H1 (cell line): ENCODE measurements around the gene ARHGEF11. TPM values are rescaled to one million over a fixed set of nuclear protein-coding genes. Genes with fewer than 3 reads are reported as not detected.
A peak's percentile ranks its signal among the peaks of the same experiment; 100 is the strongest.

ENCODE experiments used
- CTCF ChIA-PET: fragments of 300-600 bp; sonication (Branson Sonifier 250); formaldehyde crosslinking; loops from one replicate; lab custom pipeline; 2021; ENCODE audit not compliant: partially characterized antibody; lab: Charles Lee
- POLR2A ChIA-PET: fragments of 300-600 bp; sonication (Branson Sonifier 250); formaldehyde crosslinking; loops from one replicate; lab custom pipeline; 2021; ENCODE audit warnings: inconsistent platforms; ENCODE audit not compliant: partially characterized antibody; lab: Charles Lee
- DNase-seq, 2 experiments: peaks; one replicate each; pipeline versions ENCODE4 v3.0.0 to v3.0.0-alpha.2; 2010 to 2022; ENCODE audit warnings: low spot score in 2 of 2, low read depth in 1 of 2, mixed read lengths in 1 of 2
- FAIRE-seq: peaks from 2 replicates; lab custom pipeline; 2011; peaks lifted over from hg19 to GRCh38; lab: Jason Lieb, UNC
- H2AFZ ChIP-seq: 2 replicates; pipeline ENCODE4 v1.8.1; 2012; ENCODE audit warnings: low read length, inconsistent platforms
- H2AK5ac ChIP-seq: 2 replicates; pipeline ENCODE4 v1.6.1; 2013; ENCODE audit warnings: low read depth, low read length
- H2BK120ac ChIP-seq: replicated peaks from 2 replicates; pipeline ENCODE3; 2013; ENCODE audit warnings: low read depth, low read length, inconsistent platforms
- H2BK12ac ChIP-seq: 2 replicates; pipeline ENCODE4 v1.6.1; 2013; ENCODE audit warnings: low read depth, low read length
- H2BK15ac ChIP-seq: 2 replicates; pipeline ENCODE4 v1.6.1; 2013; ENCODE audit warnings: low read length
- H2BK20ac ChIP-seq: 2 replicates; pipeline ENCODE4 v1.6.1; 2013; ENCODE audit warnings: low read length
- H2BK5ac ChIP-seq: 2 replicates; pipeline ENCODE4 v1.6.1; 2013; ENCODE audit warnings: low read depth, low read length
- H3K14ac ChIP-seq: 2 replicates; pipeline ENCODE4 v1.6.1; 2013; ENCODE audit warnings: inconsistent platforms; ENCODE audit not compliant: insufficient read length
- H3K18ac ChIP-seq: 2 replicates; pipeline ENCODE4 v1.6.1; 2013; ENCODE audit warnings: low read length; ENCODE audit errors: extremely low read depth
- H3K23ac ChIP-seq: 2 replicates; pipeline ENCODE4 v1.6.1; 2013; ENCODE audit warnings: inconsistent platforms; ENCODE audit not compliant: insufficient read length
- H3K23me2 ChIP-seq: 2 replicates; pipeline ENCODE4 v1.6.1; 2013; ENCODE audit warnings: low read depth, low read length
- H3K27ac ChIP-seq: 2 replicates; pipeline ENCODE4 v1.6.1; 2011; ENCODE audit warnings: low read depth, low read length, inconsistent platforms
- H3K27me3 ChIP-seq, 4 experiments: replicated peaks in 1 of 4; 1 replicate in 1 of 4; 2 replicates in 3 of 4; pipeline versions ENCODE4 v1.6.1 to v1.8.1; 2011 to 2013; ENCODE audit warnings: low read length in 3 of 4, mild to moderate bottlenecking in 3 of 4, inconsistent platforms in 2 of 4, mixed read lengths in 2 of 4, moderate library complexity in 1 of 4; ENCODE audit not compliant: control insufficient read depth in 3 of 4, insufficient read depth in 3 of 4; ENCODE audit errors: extremely low read depth in 1 of 4
- H3K36me3 ChIP-seq, 4 experiments: 2 replicates each; pipeline versions ENCODE4 v1.6.1 to v1.8.1; 2011 to 2013; ENCODE audit warnings: mild to moderate bottlenecking in 4 of 4, low read length in 3 of 4, moderate library complexity in 2 of 4, control low read depth in 1 of 4, inconsistent platforms in 1 of 4; ENCODE audit not compliant: insufficient read depth in 4 of 4, control insufficient read depth in 2 of 4
- H3K4ac ChIP-seq: replicated peaks from 2 replicates; pipeline ENCODE3; 2013; ENCODE audit warnings: low read length, low read depth, mixed read lengths, inconsistent platforms; ENCODE audit not compliant: insufficient read length
- H3K4me1 ChIP-seq, 4 experiments: replicated peaks in 1 of 4; 1 replicate in 1 of 4; 2 replicates in 3 of 4; pipeline versions ENCODE4 v1.6.1 to v1.8.1; 2011 to 2013; ENCODE audit warnings: low read length in 3 of 4, inconsistent platforms in 2 of 4, mixed read lengths in 1 of 4; ENCODE audit not compliant: insufficient read depth in 4 of 4, control insufficient read depth in 3 of 4
- H3K4me2 ChIP-seq, 2 experiments: 2 replicates each; pipeline versions ENCODE4 v1.6.1 to v1.8.1; 2011 to 2013; ENCODE audit warnings: low read depth in 2 of 2, low read length in 2 of 2, control low read depth in 1 of 2, inconsistent platforms in 1 of 2, mild to moderate bottlenecking in 1 of 2; ENCODE audit not compliant: insufficient read depth in 1 of 2
- H3K4me3 ChIP-seq, 4 experiments: fragments of 200-600, 300-600 bp in 1 of 4; sonication (generic), shearing (Covaris generic), sonication (Bioruptor Twin) in 1 of 4; 2 replicates each; pipeline versions ENCODE4 v1.5.1 to v1.8.1; 2011 to 2016; ENCODE audit warnings: low read length in 4 of 4, low read depth in 3 of 4, control low read depth in 2 of 4, inconsistent platforms in 2 of 4, mild to moderate bottlenecking in 2 of 4, mixed read lengths in 1 of 4, moderate library complexity in 1 of 4; ENCODE audit not compliant: insufficient read depth in 2 of 4; ENCODE audit errors: extremely low read depth in 1 of 4
- H3K56ac ChIP-seq: replicated peaks from 2 replicates; pipeline ENCODE3; 2013; ENCODE audit warnings: low read depth, mild to moderate bottlenecking, mixed read lengths, low read length, inconsistent platforms; ENCODE audit not compliant: insufficient read length
- H3K79me1 ChIP-seq: 2 replicates; pipeline ENCODE4 v1.6.1; 2013; ENCODE audit warnings: low read depth, low read length, control low read depth
- H3K79me2 ChIP-seq, 2 experiments: 2 replicates each; pipeline versions ENCODE4 v1.6.1 to v1.8.1; 2012 to 2013; ENCODE audit warnings: low read length in 2 of 2, mild to moderate bottlenecking in 2 of 2, inconsistent platforms in 1 of 2; ENCODE audit not compliant: insufficient read depth in 2 of 2, control insufficient read depth in 1 of 2
- H3K9ac ChIP-seq, 4 experiments: replicated peaks in 1 of 4; 1 replicate in 1 of 4; 2 replicates in 3 of 4; pipeline versions ENCODE4 v1.6.1 to v1.8.1; 2011 to 2013; ENCODE audit warnings: low read depth in 3 of 4, low read length in 3 of 4, control low read depth in 2 of 4, mild to moderate bottlenecking in 2 of 4, moderate library complexity in 2 of 4, inconsistent platforms in 1 of 4; ENCODE audit errors: extremely low read depth in 1 of 4
- H3K9me3 ChIP-seq, 2 experiments: 2 replicates each; pipeline versions ENCODE4 v1.6.1 to v1.8.1; 2012 to 2013; ENCODE audit warnings: mild to moderate bottlenecking in 2 of 2, moderate library complexity in 2 of 2, control low read depth in 1 of 2, inconsistent platforms in 1 of 2, low read depth in 1 of 2, low read length in 1 of 2, mixed read lengths in 1 of 2; ENCODE audit not compliant: insufficient read depth in 2 of 2
- H4K20me1 ChIP-seq, 2 experiments: replicated peaks in 1 of 2; 2 replicates each; pipeline versions ENCODE3 to v1.8.1; 2011 to 2013; ENCODE audit warnings: inconsistent platforms in 2 of 2, low read length in 2 of 2, mild to moderate bottlenecking in 1 of 2; ENCODE audit not compliant: insufficient read depth in 2 of 2, control insufficient read depth in 1 of 2
- H4K5ac ChIP-seq: 2 replicates; pipeline ENCODE4 v1.6.1; 2013; ENCODE audit warnings: low read length, low read depth, mixed read lengths, inconsistent platforms; ENCODE audit not compliant: insufficient read length
- H4K8ac ChIP-seq: 2 replicates; pipeline ENCODE4 v1.8.0; 2013; ENCODE audit warnings: mild to moderate bottlenecking, moderate library complexity, low read length, inconsistent platforms; ENCODE audit not compliant: insufficient read depth; ENCODE audit errors: extremely low read depth
- H4K91ac ChIP-seq: replicated peaks from 2 replicates; pipeline ENCODE3; 2013; ENCODE audit warnings: low read length, mixed read lengths, inconsistent platforms; ENCODE audit not compliant: insufficient read length
- EP300 ChIP-seq, 2 experiments: IDR thresholded peaks; 1 replicate in 1 of 2; 2 replicates in 1 of 2; pipeline ENCODE4 v1.6.1; 2011 to 2012; ENCODE audit warnings: low read depth in 2 of 2, low read length in 2 of 2, mild to moderate bottlenecking in 2 of 2, borderline replicate concordance in 1 of 2, inconsistent platforms in 1 of 2, moderate library complexity in 1 of 2
- JUND ChIP-seq: IDR thresholded peaks from 2 replicates; pipeline ENCODE4 v1.6.1; 2011; ENCODE audit warnings: mild to moderate bottlenecking, improper control_type of control experiment, low read length
- SIRT6 ChIP-seq: IDR thresholded peaks from one replicate; pipeline ENCODE4 v1.7.1; 2012; ENCODE audit warnings: low read length, inconsistent platforms
- SIX5 ChIP-seq: IDR thresholded peaks from 2 replicates; pipeline ENCODE4 v1.6.1; 2011; ENCODE audit warnings: mild to moderate bottlenecking, low read depth, low read length
- WGBS, 2 experiments: shearing (Covaris generic) in 1 of 2; methylation state at CpG; one replicate each; pipeline versions ENCODE4 v1.1.6 to v1.1.7; 2013 to 2015; ENCODE audit warnings: low lambda C conversion rate in 2 of 2, mixed read lengths in 2 of 2, inconsistent platforms in 1 of 2, low coverage in 1 of 2, missing lambda C conversion rate in 1 of 2; ENCODE audit not compliant: insufficient replicate concordance in 2 of 2, insufficient coverage in 1 of 2, insufficient read length in 1 of 2; ENCODE audit errors: extremely low coverage in 1 of 2, missing lambda C conversion rate in 1 of 2; 5-methylcytosine and 5-hydroxymethylcytosine counted together
- polyA plus RNA-seq, 7 experiments: library from polyadenylated mRNA; depleted of rRNA in 3 of 7; stranded (reverse) in 5 of 7; unstranded in 2 of 7; fragments of >200 nt in 5 of 7; fragments of 200-250 nt in 2 of 7; gene quantifications; 1 replicate in 5 of 7; 2 replicates in 1 of 7; 4 replicates in 1 of 7; pipeline versions ENCODE4 v1.2.1 to v1.2.3, GENCODE V29; 2011 to 2013; ENCODE audit warnings: missing spikeins in 2 of 7, mixed read lengths in 2 of 7
- total RNA-seq: library from RNA; stranded (reverse); fragmentation: NEBNext Ultra II Directional; extraction: Animal tissue kit (Norgen Biotek cat#: 25700); gene quantifications from 2 replicates; pipeline ENCODE4 v1.2.1, GENCODE V29; 2021

The ARHGEF11 gene
- total and polyA plus RNA-seq, 2 of the 8 experiments (the other 6 are each of a cell fraction or from before 2014, with no cell fraction given) = 19.9 to 33.1 TPM

GRCh38 chr1:156887317-156887716, 158.2 kb downstream of the ARHGEF11 start:
- DNase-seq (no peak), FAIRE-seq (no peak)
- H3K4me1 ChIP-seq = peaks cover 8 to 37% (median 17%) of the 10 kb centered on the region in 4 experiments
- POLR2A ChIA-PET = interaction anchor here (0.6 to 2.0 kb wide), 11 partner anchors 10 to 194 kb away, joined by 3 to 10 read pairs (median 4); partner anchors contain the start of genes ISG20L2 and METTL25B
- H3K18ac ChIP-seq = 0 out of 2 replicates have a peak overlapping the region, but pooled peaks have one; percentile 26
- H3K23me2 ChIP-seq = peaks cover 4% of the 10 kb centered on the region; the same call in 1 of the 2 replicates
- H2BK15ac ChIP-seq = no peak overlapping the region
- H4K91ac ChIP-seq = no peak overlapping the region
- 0 out of 2 replicates have a peak overlapping the region, but pooled peaks have one; percentile 18 for H2BK12ac ChIP-seq
- WGBS, 2 experiments = 21% methylated on average over 2 of the region's 3 CpGs; no CpG with 5 or more reads in 1 of the 2 experiments
- no peaks in the 10 kb centered on the region for H3K9me3 ChIP-seq
- H2BK120ac ChIP-seq = no peak overlapping the region
- H3K4ac ChIP-seq = no peak overlapping the region
- peaks cover 2 to 41% (median 36%) of the 10 kb centered on the region in 4 experiments for H3K27me3 ChIP-seq
- no peak overlapping the region for H4K8ac ChIP-seq
- H3K4me3 ChIP-seq = peak overlapping the region in 2 of 4 experiments; percentile 12 to 39; a peak in 3 of 8 replicates
- H2BK5ac ChIP-seq = no peak overlapping the region
- no peak overlapping the region for H3K9ac ChIP-seq
- no peak overlapping the region for H2AFZ ChIP-seq
- H4K5ac ChIP-seq = no peak overlapping the region
- H2AK5ac ChIP-seq = no peak overlapping the region
- H4K20me1 ChIP-seq = no peaks in the 10 kb centered on the region
- H3K23ac ChIP-seq = no peak overlapping the region
- no peak for TF ChIP-seq SIX5
- TF ChIP-seq JUND = no peak
- TF ChIP-seq SIRT6 = no peak
- no peak for TF ChIP-seq EP300 (IDR thresholded peaks at IDR 0.05; ENCODE audit: borderline replicate concordance in 1 of 2, low read depth in 2 of 2, low read length in 2 of 2)
- no peak overlapping the region for H3K14ac ChIP-seq
- no peaks in the 10 kb centered on the region for H3K79me1 ChIP-seq
- peak overlapping the region; percentile 46 to 54 for H3K4me2 ChIP-seq
- CTCF ChIA-PET = interaction anchor here (0.6 to 31.4 kb wide), 17 partner anchors 10 to 344 kb away, joined by 3 to 719 read pairs (median 6); partner anchors contain the start of genes INSRR, LRRC71 and NTRK1
- H3K27ac ChIP-seq = no peak overlapping the region
- H3K36me3 ChIP-seq = no peaks in the 10 kb centered on the region
- H3K79me2 ChIP-seq = no peaks in the 10 kb centered on the region
- H3K56ac ChIP-seq = no peak overlapping the region
- no peak overlapping the region for H2BK20ac ChIP-seq
